GM12892 (cell line): Measurements from ENCODE around the gene KPNA4.

Experiments
- POLR2A ChIP-seq: IDR thresholded peaks from 2 replicates; pipeline ENCODE4 v1.6.1; 2011; ENCODE audit warnings: low read depth, low read length, control low read depth
- POLR2AphosphoS5 ChIP-seq: IDR thresholded peaks from 2 replicates; pipeline ENCODE4 v1.6.1; 2011; ENCODE audit warnings: low read depth, low read length, control low read depth
- TAF1 ChIP-seq: IDR thresholded peaks from 2 replicates; pipeline ENCODE4 v1.6.1; 2011; ENCODE audit warnings: low read depth, mild to moderate bottlenecking, control low read depth, low read length, borderline replicate concordance

DNA sequence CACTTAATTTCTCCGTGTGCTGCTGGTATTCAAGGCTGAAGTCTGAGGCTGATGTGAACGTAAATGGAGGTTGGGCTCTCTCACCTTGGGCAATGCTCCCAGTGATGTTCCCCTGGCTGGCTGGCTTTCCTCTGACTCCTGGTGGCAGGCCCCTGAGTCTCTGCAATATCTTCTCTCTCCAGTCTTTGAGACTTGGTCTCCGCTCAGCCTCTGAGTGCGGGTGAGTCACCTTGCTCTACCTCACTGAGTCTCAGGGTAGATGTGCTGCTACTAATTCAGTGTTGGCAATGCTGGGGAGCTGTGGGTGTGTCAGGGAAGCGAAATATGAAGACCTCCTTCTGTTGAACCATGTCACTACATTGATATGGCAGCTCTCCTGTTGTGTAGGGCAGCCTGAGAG is 84.4 kb downstream of the KPNA4 start:
- TF ChIP-seq POLR2AphosphoS5 (no peak), POLR2A (no peak), TAF1 (no peak)
